HepG2 (cell line): ENCODE measurements around the gene ABCG4. TPM values are rescaled to one million over a fixed set of nuclear protein-coding genes. Genes with fewer than 3 reads are reported as not detected.

Experiments
- ATF3 ChIP-seq: sonication (generic); formaldehyde crosslinking; IDR thresholded peaks from 2 replicates; pipeline ENCODE4 v1.4.0; 2020; ENCODE audit warnings: missing genetic modification reagents
- FOSL2 ChIP-seq: sonication (generic); formaldehyde crosslinking; IDR thresholded peaks from 2 replicates; pipeline ENCODE4 v1.4.0; 2020; ENCODE audit warnings: missing genetic modification reagents
- HOXA5 ChIP-seq: sonication (generic); formaldehyde crosslinking; IDR thresholded peaks from 2 replicates; pipeline ENCODE4 v1.4.0; 2020; ENCODE audit warnings: missing genetic modification reagents
- SIX1 ChIP-seq: sonication (generic); formaldehyde crosslinking; IDR thresholded peaks from 2 replicates; pipeline ENCODE4 v1.4.0; 2020; ENCODE audit warnings: missing genetic modification reagents, borderline replicate concordance
- SP2 ChIP-seq: sonication (generic); formaldehyde crosslinking; IDR thresholded peaks from 2 replicates; pipeline ENCODE4 v1.5.1; 2020; ENCODE audit warnings: mild to moderate bottlenecking, missing genetic modification reagents
- ZBTB14 ChIP-seq: sonication (generic); formaldehyde crosslinking; IDR thresholded peaks from 2 replicates; pipeline ENCODE4 v1.4.0; 2020; ENCODE audit warnings: missing genetic modification reagents
- ZBTB37 ChIP-seq: sonication (generic); formaldehyde crosslinking; IDR thresholded peaks from 2 replicates; pipeline ENCODE4 v1.4.0; 2020; ENCODE audit warnings: mild to moderate bottlenecking, missing genetic modification reagents
- ZNF3 ChIP-seq: IDR thresholded peaks from 2 replicates; pipeline ENCODE4 v1.7.0; 2017; ENCODE audit warnings: inconsistent platforms
- ZNF557 ChIP-seq: sonication (generic); formaldehyde crosslinking; IDR thresholded peaks from 2 replicates; pipeline ENCODE4 v1.4.0; 2020; ENCODE audit warnings: missing genetic modification reagents
- ZSCAN9 ChIP-seq: IDR thresholded peaks from 2 replicates; pipeline ENCODE4 v1.6.1; 2016; ENCODE audit warnings: borderline replicate concordance
- polyA plus RNA-seq, 8 experiments: library from polyadenylated mRNA; depleted of rRNA in 3 of 8; stranded (reverse) in 7 of 8; unstranded in 1 of 8; fragments of >200 nt; fragmentation: Illumina TruSeq in 4 of 8; extraction: Trizol in 4 of 8; gene quantifications; 2 replicates each; pipeline versions ENCODE4 v1.2.1 to v1.2.3, GENCODE V29; 2011 to 2016; ENCODE audit warnings: low read depth in 4 of 8, missing spikeins in 1 of 8, mixed read lengths in 1 of 8; ENCODE audit not compliant: insufficient read depth in 1 of 8
- total RNA-seq, 5 experiments: library from RNA; depleted of rRNA; stranded (reverse); fragments of >200 nt; fragmentation: Illumina TruSeq; extraction: Trizol; gene quantifications; 2 replicates each; pipeline ENCODE4 v1.2.3, GENCODE V29; 2016; ENCODE audit warnings: low read depth in 1 of 5
- TF ChIP-seq, protein P1 (sequence below): sonication (generic); formaldehyde crosslinking; IDR thresholded peaks from 2 replicates; pipeline ENCODE4 v1.5.0; 2020; ENCODE audit warnings: mild to moderate bottlenecking, missing genetic modification reagents, borderline replicate concordance
- TF ChIP-seq, protein P2 (sequence below): sonication (generic); formaldehyde crosslinking; IDR thresholded peaks from one replicate; pipeline ENCODE4 v1.5.1; 2020; ENCODE audit warnings: mild to moderate bottlenecking, missing genetic modification reagents; ENCODE audit errors: not compliant biosample characterization

ABCG4 gene
- total and polyA plus RNA-seq, 2 of the 13 experiments (the other 11 are each of a cell fraction or from before 2014, with no cell fraction given) = not detected

- TF ChIP-seq, protein P1, sequence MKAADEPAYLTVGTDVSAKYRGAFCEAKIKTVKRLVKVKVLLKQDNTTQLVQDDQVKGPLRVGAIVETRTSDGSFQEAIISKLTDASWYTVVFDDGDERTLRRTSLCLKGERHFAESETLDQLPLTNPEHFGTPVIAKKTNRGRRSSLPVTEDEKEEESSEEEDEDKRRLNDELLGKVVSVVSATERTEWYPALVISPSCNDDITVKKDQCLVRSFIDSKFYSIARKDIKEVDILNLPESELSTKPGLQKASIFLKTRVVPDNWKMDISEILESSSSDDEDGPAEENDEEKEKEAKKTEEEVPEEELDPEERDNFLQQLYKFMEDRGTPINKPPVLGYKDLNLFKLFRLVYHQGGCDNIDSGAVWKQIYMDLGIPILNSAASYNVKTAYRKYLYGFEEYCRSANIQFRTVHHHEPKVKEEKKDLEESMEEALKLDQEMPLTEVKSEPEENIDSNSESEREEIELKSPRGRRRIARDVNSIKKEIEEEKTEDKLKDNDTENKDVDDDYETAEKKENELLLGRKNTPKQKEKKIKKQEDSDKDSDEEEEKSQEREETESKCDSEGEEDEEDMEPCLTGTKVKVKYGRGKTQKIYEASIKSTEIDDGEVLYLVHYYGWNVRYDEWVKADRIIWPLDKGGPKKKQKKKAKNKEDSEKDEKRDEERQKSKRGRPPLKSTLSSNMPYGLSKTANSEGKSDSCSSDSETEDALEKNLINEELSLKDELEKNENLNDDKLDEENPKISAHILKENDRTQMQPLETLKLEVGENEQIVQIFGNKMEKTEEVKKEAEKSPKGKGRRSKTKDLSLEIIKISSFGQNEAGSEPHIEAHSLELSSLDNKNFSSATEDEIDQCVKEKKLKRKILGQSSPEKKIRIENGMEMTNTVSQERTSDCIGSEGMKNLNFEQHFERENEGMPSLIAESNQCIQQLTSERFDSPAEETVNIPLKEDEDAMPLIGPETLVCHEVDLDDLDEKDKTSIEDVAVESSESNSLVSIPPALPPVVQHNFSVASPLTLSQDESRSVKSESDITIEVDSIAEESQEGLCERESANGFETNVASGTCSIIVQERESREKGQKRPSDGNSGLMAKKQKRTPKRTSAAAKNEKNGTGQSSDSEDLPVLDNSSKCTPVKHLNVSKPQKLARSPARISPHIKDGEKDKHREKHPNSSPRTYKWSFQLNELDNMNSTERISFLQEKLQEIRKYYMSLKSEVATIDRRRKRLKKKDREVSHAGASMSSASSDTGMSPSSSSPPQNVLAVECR (CRISPR knock-in tag) = peak; percentile 90
- no peak for TF ChIP-seq ZNF3
- TF ChIP-seq ZBTB37 (CRISPR knock-in tag) = 0 out of 2 replicates have a peak, but pooled peaks have one; percentile 25
- TF ChIP-seq, protein P2, sequence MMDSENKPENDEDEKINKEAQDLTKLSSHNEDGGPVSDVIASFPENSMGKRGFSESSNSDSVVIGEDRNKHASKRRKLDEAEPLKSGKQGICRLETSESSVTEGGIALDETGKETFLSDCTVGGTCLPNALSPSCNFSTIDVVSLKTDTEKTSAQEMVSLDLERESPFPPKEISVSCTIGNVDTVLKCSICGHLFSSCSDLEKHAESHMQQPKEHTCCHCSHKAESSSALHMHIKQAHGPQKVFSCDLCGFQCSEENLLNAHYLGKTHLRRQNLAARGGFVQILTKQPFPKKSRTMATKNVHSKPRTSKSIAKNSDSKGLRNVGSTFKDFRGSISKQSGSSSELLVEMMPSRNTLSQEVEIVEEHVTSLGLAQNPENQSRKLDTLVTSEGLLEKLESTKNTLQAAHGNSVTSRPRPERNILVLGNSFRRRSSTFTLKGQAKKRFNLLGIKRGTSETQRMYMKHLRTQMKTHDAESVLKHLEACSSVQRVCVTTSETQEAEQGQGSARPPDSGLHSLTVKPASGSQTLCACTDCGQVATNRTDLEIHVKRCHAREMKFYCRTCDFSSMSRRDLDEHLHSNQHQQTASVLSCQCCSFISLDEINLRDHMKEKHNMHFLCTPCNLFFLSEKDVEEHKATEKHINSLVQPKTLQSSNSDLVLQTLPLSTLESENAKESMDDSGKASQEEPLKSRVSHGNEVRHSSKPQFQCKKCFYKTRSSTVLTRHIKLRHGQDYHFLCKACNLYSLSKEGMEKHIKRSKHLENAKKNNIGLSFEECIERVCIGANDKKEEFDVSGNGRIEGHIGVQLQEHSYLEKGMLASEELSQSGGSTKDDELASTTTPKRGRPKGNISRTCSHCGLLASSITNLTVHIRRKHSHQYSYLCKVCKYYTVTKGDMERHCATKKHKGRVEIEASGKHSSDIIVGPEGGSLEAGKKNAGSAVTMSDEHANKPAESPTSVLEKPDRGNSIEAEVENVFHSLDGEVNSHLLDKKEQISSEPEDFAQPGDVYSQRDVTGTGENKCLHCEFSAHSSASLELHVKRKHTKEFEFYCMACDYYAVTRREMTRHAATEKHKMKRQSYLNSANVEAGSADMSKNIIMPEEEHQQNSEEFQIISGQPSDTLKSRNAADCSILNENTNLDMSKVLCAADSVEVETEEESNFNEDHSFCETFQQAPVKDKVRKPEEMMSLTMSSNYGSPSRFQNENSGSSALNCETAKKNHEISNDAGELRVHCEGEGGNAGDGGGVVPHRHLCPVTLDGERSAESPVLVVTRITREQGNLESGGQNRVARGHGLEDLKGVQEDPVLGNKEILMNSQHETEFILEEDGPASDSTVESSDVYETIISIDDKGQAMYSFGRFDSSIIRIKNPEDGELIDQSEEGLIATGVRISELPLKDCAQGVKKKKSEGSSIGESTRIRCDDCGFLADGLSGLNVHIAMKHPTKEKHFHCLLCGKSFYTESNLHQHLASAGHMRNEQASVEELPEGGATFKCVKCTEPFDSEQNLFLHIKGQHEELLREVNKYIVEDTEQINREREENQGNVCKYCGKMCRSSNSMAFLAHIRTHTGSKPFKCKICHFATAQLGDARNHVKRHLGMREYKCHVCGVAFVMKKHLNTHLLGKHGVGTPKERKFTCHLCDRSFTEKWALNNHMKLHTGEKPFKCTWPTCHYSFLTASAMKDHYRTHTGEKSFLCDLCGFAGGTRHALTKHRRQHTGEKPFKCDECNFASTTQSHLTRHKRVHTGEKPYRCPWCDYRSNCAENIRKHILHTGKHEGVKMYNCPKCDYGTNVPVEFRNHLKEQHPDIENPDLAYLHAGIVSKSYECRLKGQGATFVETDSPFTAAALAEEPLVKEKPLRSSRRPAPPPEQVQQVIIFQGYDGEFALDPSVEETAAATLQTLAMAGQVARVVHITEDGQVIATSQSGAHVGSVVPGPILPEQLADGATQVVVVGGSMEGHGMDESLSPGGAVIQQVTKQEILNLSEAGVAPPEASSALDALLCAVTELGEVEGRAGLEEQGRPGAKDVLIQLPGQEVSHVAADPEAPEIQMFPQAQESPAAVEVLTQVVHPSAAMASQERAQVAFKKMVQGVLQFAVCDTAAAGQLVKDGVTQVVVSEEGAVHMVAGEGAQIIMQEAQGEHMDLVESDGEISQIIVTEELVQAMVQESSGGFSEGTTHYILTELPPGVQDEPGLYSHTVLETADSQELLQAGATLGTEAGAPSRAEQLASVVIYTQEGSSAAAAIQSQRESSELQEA (CRISPR knock-in tag) = no peak
- TF ChIP-seq ZNF557 (CRISPR knock-in tag) = 0 out of 2 replicates have a peak, but pooled peaks have one; percentile 55
- TF ChIP-seq HOXA5 (CRISPR knock-in tag) = peak; percentile 21; the same call in 1 of the 2 replicates
- no peak for TF ChIP-seq SIX1 (CRISPR knock-in tag)
- TF ChIP-seq ZSCAN9 (CRISPR knock-in tag) = 0 out of 2 replicates have a peak, but pooled peaks have one; percentile 26
- TF ChIP-seq SP2 (CRISPR knock-in tag) = peak; percentile 98
- TF ChIP-seq ZBTB14 (CRISPR knock-in tag) = peak; percentile 49; the same call in 1 of the 2 replicates
- peak; percentile 36; the same call in 1 of the 2 replicates for TF ChIP-seq FOSL2 (CRISPR knock-in tag)
- 0 out of 2 replicates have a peak, but pooled peaks have one; percentile 30 for TF ChIP-seq ATF3 (CRISPR knock-in tag)
Measured at GRCh38 chr11:119121008-119121810, 27.6 kb upstream of the ABCG4 start, which contains the start of gene HINFP (continued).
